Measurements from ENCODE around the gene CLCA1. TPM values are rescaled to one million over a fixed set of nuclear protein-coding genes. Genes with fewer than 3 reads are reported as not detected.

The CLCA1 gene
- 0.22 TPM in 1 of 2 replicates, not detected in the other for total RNA-seq

GRCh38 chr1:86468501-86468977 is at the start of gene CLCA1:
Gene CLCA1 (plus strand): TSS chr1:86468927. CDS start chr1:86468972, 45 bp downstream.

GRCh38 chr1:86423873-86424272 is 44.9 kb upstream of the CLCA1 start, which contains the start of gene CLCA2:
Gene CLCA2 (plus strand): TSS chr1:86424171. CDS start chr1:86424248, 77 bp downstream.

GRCh38 chr1:86546787-86547221 is 78.1 kb downstream of the CLCA1 start, which contains the start of gene CLCA4:
Gene CLCA4 (plus strand): TSS chr1:86547078. CDS start chr1:86547120, 42 bp downstream.

Other genes starting within 250 kb of the CLCA1 start
- gene ODF2L, start 72.6 kb upstream of the CLCA1 start, total RNA-seq = 25.8 and 48.0 TPM in 2 replicates
- gene CLCA2, start 44.8 kb upstream of the CLCA1 start, total RNA-seq = 0.44 TPM in 1 of 2 replicates, not detected in the other
- not detected in 2 replicates for gene CLCA4, start 78.2 kb downstream of the CLCA1 start, total RNA-seq
- gene SH3GLB1, start 235.6 kb downstream of the CLCA1 start, total RNA-seq = 47.8 and 77.7 TPM in 2 replicates